Transverse colon (tissue), 3 donors: Measurements from ENCODE around the gene METRNL.

ENCODE experiments used
- EP300 ChIP-seq: sonication (generic); formaldehyde crosslinking; IDR thresholded peaks from one replicate; pipeline ENCODE4 v1.6.1; 2017; ENCODE audit warnings: antibody characterized with exemption, low read depth
- TF ChIP-seq, protein P1 (sequence below), 5 experiments: fragments of 200-600 bp in 3 of 5; fragments of 450-650 bp in 2 of 5; sonication (generic) in 3 of 5; IDR thresholded peaks; 1 replicate in 2 of 5; 2 replicates in 3 of 5; pipeline ENCODE4 v1.5.1; 2016 to 2017; ENCODE audit warnings: antibody characterized with exemption in 5 of 5, inconsistent platforms in 3 of 5, mild to moderate bottlenecking in 2 of 5, moderate library complexity in 1 of 5

DNA sequence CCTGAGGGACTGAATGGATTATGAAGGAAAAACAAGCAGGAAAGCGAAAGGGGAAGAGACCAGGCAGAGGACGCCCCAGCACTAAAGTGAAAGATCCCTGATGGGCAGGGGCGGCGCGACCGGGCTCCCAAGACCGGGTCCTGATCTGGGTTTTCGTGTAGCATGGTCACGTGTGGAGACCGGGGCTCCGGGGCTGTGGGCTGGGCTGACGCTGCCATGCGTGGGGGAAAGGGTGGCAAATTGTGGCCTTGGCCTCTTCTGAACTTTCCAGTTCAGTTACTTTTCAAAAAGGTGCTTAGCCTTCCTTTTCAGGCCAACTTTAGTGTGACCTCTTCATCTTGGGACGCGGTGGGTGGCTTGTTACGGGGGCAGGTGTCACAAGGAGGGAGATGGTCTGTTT is 57.5 kb downstream of the METRNL start:
- no peak for TF ChIP-seq EP300
- TF ChIP-seq, protein P1, sequence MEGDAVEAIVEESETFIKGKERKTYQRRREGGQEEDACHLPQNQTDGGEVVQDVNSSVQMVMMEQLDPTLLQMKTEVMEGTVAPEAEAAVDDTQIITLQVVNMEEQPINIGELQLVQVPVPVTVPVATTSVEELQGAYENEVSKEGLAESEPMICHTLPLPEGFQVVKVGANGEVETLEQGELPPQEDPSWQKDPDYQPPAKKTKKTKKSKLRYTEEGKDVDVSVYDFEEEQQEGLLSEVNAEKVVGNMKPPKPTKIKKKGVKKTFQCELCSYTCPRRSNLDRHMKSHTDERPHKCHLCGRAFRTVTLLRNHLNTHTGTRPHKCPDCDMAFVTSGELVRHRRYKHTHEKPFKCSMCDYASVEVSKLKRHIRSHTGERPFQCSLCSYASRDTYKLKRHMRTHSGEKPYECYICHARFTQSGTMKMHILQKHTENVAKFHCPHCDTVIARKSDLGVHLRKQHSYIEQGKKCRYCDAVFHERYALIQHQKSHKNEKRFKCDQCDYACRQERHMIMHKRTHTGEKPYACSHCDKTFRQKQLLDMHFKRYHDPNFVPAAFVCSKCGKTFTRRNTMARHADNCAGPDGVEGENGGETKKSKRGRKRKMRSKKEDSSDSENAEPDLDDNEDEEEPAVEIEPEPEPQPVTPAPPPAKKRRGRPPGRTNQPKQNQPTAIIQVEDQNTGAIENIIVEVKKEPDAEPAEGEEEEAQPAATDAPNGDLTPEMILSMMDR (IDR thresholded peaks at IDR 0.05) = no peak
